Esophagus muscularis mucosa (tissue), 4 donors: ENCODE data around the gene PIGM. TPM values are rescaled to one million over a fixed set of nuclear protein-coding genes. Genes with fewer than 3 reads are reported as not detected.
A peak's percentile ranks its signal among the peaks of the same experiment; 100 is the strongest.

Experiments
- DNase-seq: peaks from one replicate; pipeline ENCODE4 v3.0.0-alpha.2; 2017; ENCODE audit errors: extremely low spot score
- H3K27ac ChIP-seq, 4 donors: fragments of 200-600 bp; sonication (generic); replicated peaks in 1 of 4; 1 replicate in 3 of 4; 2 replicates in 1 of 4; pipeline ENCODE4 v1.5.1; 2016 to 2019; ENCODE audit warnings: mild to moderate bottlenecking in 1 of 4
- H3K27me3 ChIP-seq, 4 donors: fragments of 200-600 bp; sonication (generic); one replicate each; pipeline versions ENCODE4 v1.5.1 to v1.6.0; 2016 to 2019
- H3K36me3 ChIP-seq, 4 donors: fragments of 200-600 bp; sonication (generic); one replicate each; pipeline ENCODE4 v1.5.1; 2016 to 2019
- H3K4me1 ChIP-seq, 4 donors: fragments of 200-600 bp; sonication (generic); one replicate each; pipeline ENCODE4 v1.5.1; 2016 to 2019
- H3K4me3 ChIP-seq, 4 donors: fragments of 200-600 bp; sonication (generic); 1 replicate in 2 of 4; 2 replicates in 2 of 4; pipeline ENCODE4 v1.5.1; 2016 to 2019; ENCODE audit warnings: mild to moderate bottlenecking in 4 of 4, moderate library complexity in 1 of 4
- H3K9me3 ChIP-seq, 4 donors: fragments of 200-600 bp; sonication (generic); 1 replicate in 3 of 4; 2 replicates in 1 of 4; pipeline ENCODE4 v1.5.1; 2016 to 2019
- CTCF ChIP-seq, 3 experiments: fragments of 200-600 bp in 2 of 3; fragments of 450-650 bp in 1 of 3; sonication (generic) in 2 of 3; IDR thresholded peaks; one replicate each; pipeline ENCODE4 v1.5.1; 2017 to 2019; ENCODE audit warnings: antibody characterized with exemption in 3 of 3, mild to moderate bottlenecking in 2 of 3, moderate library complexity in 1 of 3
- EP300 ChIP-seq: sonication (generic); formaldehyde crosslinking; IDR thresholded peaks from one replicate; pipeline ENCODE4 v1.6.1; 2017; ENCODE audit warnings: antibody characterized with exemption
- POLR2A ChIP-seq: fragments of 450-650 bp; IDR thresholded peaks from one replicate; pipeline ENCODE4 v1.6.1; 2017; ENCODE audit warnings: antibody characterized with exemption, moderate library complexity, mild to moderate bottlenecking, low read depth
- POLR2AphosphoS5 ChIP-seq, 2 donors: sonication (generic); formaldehyde crosslinking; IDR thresholded peaks; one replicate each; pipeline ENCODE4 v1.6.1; 2017; ENCODE audit warnings: antibody characterized with exemption in 2 of 2
- WGBS: methylation state at CpG from one replicate; pipeline ENCODE4 v1.1.5; 2018; 5-methylcytosine and 5-hydroxymethylcytosine counted together
- intact Hi-C: fragments of 100-400 bp; cut with DNase I; formaldehyde crosslinking; loops from one replicate; pipeline ENCODE4 v1.15.1; 2023
- total RNA-seq, 4 donors: library from RNA; depleted of rRNA; stranded (reverse); fragments of >200 nt; gene quantifications; one replicate each; pipeline versions ENCODE4 v1.1.0 to v1.2.1, GENCODE V29; 2016

Gene PIGM
- total RNA-seq = 1 to 10 TPM; 2.8 to 4.9 (median 4.6) TPM

- H3K36me3 ChIP-seq = no peaks in the 10 kb centered on the region
- no peaks in the 10 kb centered on the region for H3K27me3 ChIP-seq
- peak within 1 kb of the TSS; percentile 63 to 86 (median 76) for H3K4me3 ChIP-seq
- intact Hi-C loops = loop anchor here (5.0 kb wide), 1 partner anchor 249 kb away; the partner anchor contains the start of gene DUSP23
- peak; percentile 79 to 93 for TF ChIP-seq POLR2AphosphoS5 (IDR thresholded peaks at IDR 0.05)
- TF ChIP-seq POLR2A = no peak
- TF ChIP-seq CTCF (IDR thresholded peaks at IDR 0.05) = peak in 1 of 3 experiments; percentile 27
- under 1% methylated on average over 24 of the region's 60 CpGs for WGBS
- no peaks in the 10 kb centered on the region for H3K9me3 ChIP-seq
- H3K27ac ChIP-seq = peak within 1 kb of the TSS; percentile 70 to 83 (median 74)
- peaks cover 14 to 36% (median 28%) of the 10 kb centered on the region in 4 donors for H3K4me1 ChIP-seq
- DNase-seq = peak; percentile 97
Measured at GRCh38 chr1:160031365-160032164, at the start of gene PIGM. Gene PIGM, minus strand, starts transcription at chr1:160031990. Its CDS starts 251 bp downstream, at chr1:160031739.

GRCh38 chr1:160081261-160081936 is 49.6 kb upstream of the PIGM start, which contains the start of gene KCNJ9:
Gene KCNJ9, plus strand, starts transcription at chr1:160081538. Its CDS starts 2,493 bp downstream, at chr1:160084031.
- Histone ChIP-seq H3K4me3 (no peak within 1 kb of the TSS), H3K9me3 (no peaks in the 10 kb centered on the region), H3K4me1 (peaks cover 7 to 22% (median 15%) of the 10 kb centered on the region in 4 donors), H3K27me3 (peaks cover 0 to 67% (median 32%) of the 10 kb centered on the region in 4 donors), H3K36me3 (no peaks in the 10 kb centered on the region), H3K27ac (no peak within 1 kb of the TSS)
- TF ChIP-seq EP300 (no peak), POLR2A (no peak), CTCF (IDR thresholded peaks at IDR 0.05) (no peak), POLR2AphosphoS5 (IDR thresholded peaks at IDR 0.05) (no peak)
- intact Hi-C loops = loop anchor here (10.0 kb wide), 1 partner anchor 293 kb away; no protein-coding TSS in a partner anchor
- DNase-seq = no peak
- 23% methylated on average over 12 of the region's 14 CpGs for WGBS

- Histone ChIP-seq H3K4me1 (peaks cover 7 to 14% (median 12%) of the 10 kb centered on the region in 4 donors), H3K27me3 (peaks cover 0 to 67% (median 32%) of the 10 kb centered on the region in 4 donors), H3K9me3 (no peaks in the 10 kb centered on the region), H3K36me3 (no peaks in the 10 kb centered on the region), H3K4me3 (no peak overlapping the region), H3K27ac (no peak overlapping the region)
- intact Hi-C loops = loop anchor here (10.0 kb wide), 1 partner anchor 294 kb away; no protein-coding TSS in a partner anchor
- TF ChIP-seq POLR2A (no peak), POLR2AphosphoS5 (IDR thresholded peaks at IDR 0.05) (no peak), EP300 (no peak), CTCF (IDR thresholded peaks at IDR 0.05) (no peak)
- WGBS = 50% methylated on average over 6 of the region's 6 CpGs
- DNase-seq = no peak
Measured at GRCh38 chr1:160080381-160081100, 48.8 kb upstream of the PIGM start.

GRCh38 chr1:160079448-160079847 is 47.7 kb upstream of the PIGM start:
- TF ChIP-seq EP300 (no peak), POLR2A (no peak), CTCF (IDR thresholded peaks at IDR 0.05) (no peak), POLR2AphosphoS5 (IDR thresholded peaks at IDR 0.05) (no peak)
- no peak for DNase-seq
- Histone ChIP-seq H3K36me3 (no peaks in the 10 kb centered on the region), H3K4me1 (peaks cover 7 to 12% (median 11%) of the 10 kb centered on the region in 4 donors), H3K27me3 (peaks cover 0 to 64% (median 31%) of the 10 kb centered on the region in 4 donors), H3K9me3 (no peaks in the 10 kb centered on the region), H3K27ac (no peak overlapping the region), H3K4me3 (no peak overlapping the region)
- intact Hi-C loops = no loop called here
- WGBS = 67% methylated on average over 4 of the region's 4 CpGs
